Neuron (in vitro differentiated cells): ENCODE measurements around the gene KCTD20.
"Not testable (repeated sequence)": the region's sequence is repeated elsewhere in the genome, so short reads cannot be mapped to it uniquely, and the experiment has no call there.

ENCODE experiments used
- H2AFZ ChIP-seq: one replicate; pipeline ENCODE4 v1.6.1; 2013; ENCODE audit warnings: low read depth, mild to moderate bottlenecking, inconsistent platforms, low read length, moderate library complexity
- H3K27me3 ChIP-seq: one replicate; pipeline ENCODE4 v1.6.1; 2013; ENCODE audit warnings: low read length; ENCODE audit not compliant: insufficient read depth
- H3K36me3 ChIP-seq: one replicate; pipeline ENCODE4 v1.6.1; 2013; ENCODE audit warnings: low read length; ENCODE audit not compliant: insufficient read depth
- H3K4me1 ChIP-seq: one replicate; pipeline ENCODE4 v1.6.1; 2013; ENCODE audit warnings: low read length; ENCODE audit not compliant: insufficient read depth
- H3K4me3 ChIP-seq: 2 replicates; pipeline ENCODE4 v1.5.1; 2013; ENCODE audit warnings: mild to moderate bottlenecking, low read length, moderate library complexity
- H3K9me3 ChIP-seq: one replicate; pipeline ENCODE4 v1.6.1; 2013; ENCODE audit warnings: low read length

Gene KCTD20

GRCh38 chr6:36428911-36429310, 13.9 kb upstream of the KCTD20 start:
- Histone ChIP-seq H3K4me1 (no peaks in the 10 kb centered on the region), H3K9me3 (no peaks in the 10 kb centered on the region), H3K4me3 (no peak overlapping the region), H3K36me3 (no peaks in the 10 kb centered on the region), H2AFZ (no peak overlapping the region), H3K27me3 (no peaks in the 10 kb centered on the region)

- no peaks in the 10 kb centered on the region for H3K27me3 ChIP-seq
- H3K36me3 ChIP-seq = no peaks in the 10 kb centered on the region
- no peak overlapping the region for H2AFZ ChIP-seq
- H3K4me3 ChIP-seq = no peak overlapping the region
- no peaks in the 10 kb centered on the region for H3K9me3 ChIP-seq
- H3K4me1 ChIP-seq = no peaks in the 10 kb centered on the region
These were observed 12.4 kb upstream of the KCTD20 start for GRCh38 chr6:36430351-36430750.

GRCh38 chr6:36431197-36431596, 11.6 kb upstream of the KCTD20 start:
- Histone ChIP-seq H3K4me1 (no peaks in the 10 kb centered on the region), H3K4me3 (no peak overlapping the region), H3K9me3 (no peaks in the 10 kb centered on the region), H3K27me3 (no peaks in the 10 kb centered on the region), H3K36me3 (no peaks in the 10 kb centered on the region), H2AFZ (no peak overlapping the region)

- H3K9me3 ChIP-seq = no peaks in the 10 kb centered on the region
- no peaks in the 10 kb centered on the region for H3K27me3 ChIP-seq
- H3K36me3 ChIP-seq = no peaks in the 10 kb centered on the region
- H2AFZ ChIP-seq = no peak overlapping the region
- H3K4me3 ChIP-seq = no peak overlapping the region
- no peaks in the 10 kb centered on the region for H3K4me1 ChIP-seq
These were observed 10.6 kb upstream of the KCTD20 start for GRCh38 chr6:36432151-36432671.

- peaks cover 7% of the 10 kb centered on the region for H3K4me1 ChIP-seq
- H2AFZ ChIP-seq = no peak overlapping the region
- no peak overlapping the region for H3K4me3 ChIP-seq
- no peaks in the 10 kb centered on the region for H3K27me3 ChIP-seq
- H3K36me3 ChIP-seq = no peaks in the 10 kb centered on the region
- no peaks in the 10 kb centered on the region for H3K9me3 ChIP-seq
These were observed 6.3 kb upstream of the KCTD20 start for GRCh38 chr6:36436466-36436865.

- Histone ChIP-seq H3K27me3 (no peaks in the 10 kb centered on the region), H2AFZ (peak overlapping the region; percentile 60), H3K4me1 (peaks cover 24% of the 10 kb centered on the region), H3K9me3 (no peaks in the 10 kb centered on the region), H3K4me3 (peak overlapping the region; percentile 7), H3K36me3 (no peaks in the 10 kb centered on the region)
These were observed 1.4 kb upstream of the KCTD20 start for GRCh38 chr6:36441307-36441894.

GRCh38 chr6:36442103-36442670, 613 bp upstream of the KCTD20 start:
- Histone ChIP-seq H3K27me3 (no peaks in the 10 kb centered on the region), H2AFZ (peak overlapping the region; percentile 78), H3K4me1 (peaks cover 24% of the 10 kb centered on the region), H3K4me3 (peak overlapping the region; percentile 83), H3K9me3 (no peaks in the 10 kb centered on the region), H3K36me3 (no peaks in the 10 kb centered on the region)

- no peaks in the 10 kb centered on the region for H3K36me3 ChIP-seq
- H3K27me3 ChIP-seq = no peaks in the 10 kb centered on the region
- peaks cover 24% of the 10 kb centered on the region for H3K4me1 ChIP-seq
- peak overlapping the region; percentile 83 for H3K4me3 ChIP-seq
- H2AFZ ChIP-seq = peak overlapping the region; percentile 78
- H3K9me3 ChIP-seq = peaks cover 2% of the 10 kb centered on the region
These were observed 950 bp downstream of the KCTD20 start for GRCh38 chr6:36443471-36444428.

GRCh38 chr6:36444470-36444869, 1.7 kb downstream of the KCTD20 start:
- Histone ChIP-seq H3K27me3 (no peaks in the 10 kb centered on the region), H3K36me3 (no peaks in the 10 kb centered on the region), H3K4me1 (peaks cover 24% of the 10 kb centered on the region), H3K9me3 (peaks cover 6% of the 10 kb centered on the region), H3K4me3 (peak overlapping the region; percentile 83), H2AFZ (no peak overlapping the region)

GRCh38 chr6:36445621-36446020, 2.8 kb downstream of the KCTD20 start:
- H3K4me3 ChIP-seq = no peak overlapping the region
- H3K27me3 ChIP-seq = no peaks in the 10 kb centered on the region
- H2AFZ ChIP-seq = no peak overlapping the region
- no peaks in the 10 kb centered on the region for H3K36me3 ChIP-seq
- H3K9me3 ChIP-seq = peaks cover 8% of the 10 kb centered on the region
- H3K4me1 ChIP-seq = peaks cover 24% of the 10 kb centered on the region

GRCh38 chr6:36449173-36449572, 6.4 kb downstream of the KCTD20 start:
- not testable (repeated sequence) for H2AFZ ChIP-seq, H3K9me3 ChIP-seq, H3K4me3 ChIP-seq, H3K4me1 ChIP-seq, H3K27me3 ChIP-seq, H3K36me3 ChIP-seq

GRCh38 chr6:36452897-36453296, 10.1 kb downstream of the KCTD20 start:
- not testable (repeated sequence) for H2AFZ ChIP-seq, H3K4me1 ChIP-seq, H3K36me3 ChIP-seq, H3K27me3 ChIP-seq, H3K9me3 ChIP-seq, H3K4me3 ChIP-seq

- Histone ChIP-seq H3K4me1 (no peaks in the 10 kb centered on the region), H3K27me3 (no peaks in the 10 kb centered on the region), H2AFZ (no peak overlapping the region), H3K4me3 (no peak overlapping the region), H3K36me3 (no peaks in the 10 kb centered on the region), H3K9me3 (no peaks in the 10 kb centered on the region)
These were observed 12.8 kb downstream of the KCTD20 start for GRCh38 chr6:36455486-36456027.
